AG04449 (cell line): ENCODE measurements around the gene MOGAT1.

Source experiments
- CTCF ChIA-PET: fragments of 350-600 bp; formaldehyde crosslinking; extraction: SDS; loops from one replicate; lab custom pipeline; 2021; ENCODE audit warnings: antibody characterized with exemption; lab: Yijun Ruan, JAX
- POLR2A ChIA-PET: fragments of 400-600, 350-600 bp; formaldehyde crosslinking; extraction: SDS; loops from one replicate; lab custom pipeline; 2020; ENCODE audit warnings: antibody characterized with exemption, inconsistent platforms; lab: Yijun Ruan, JAX
- DNase-seq: peaks from one replicate; pipeline ENCODE4 v3.0.0-alpha.2; 2010; ENCODE audit warnings: low read depth, low spot score
- H3K4me3 ChIP-seq: 2 replicates; pipeline ENCODE4 v1.5.1; 2011; ENCODE audit warnings: low read depth, mild to moderate bottlenecking, control low read depth, low read length
- TF ChIP-seq, protein P1 (sequence below): IDR thresholded peaks from one replicate; pipeline ENCODE4 v1.5.1; 2011; ENCODE audit warnings: mild to moderate bottlenecking, moderate library complexity, low read length, control low read depth, inconsistent platforms; ENCODE audit not compliant: insufficient read depth; ENCODE audit errors: missing control alignments

Gene MOGAT1, protein sequence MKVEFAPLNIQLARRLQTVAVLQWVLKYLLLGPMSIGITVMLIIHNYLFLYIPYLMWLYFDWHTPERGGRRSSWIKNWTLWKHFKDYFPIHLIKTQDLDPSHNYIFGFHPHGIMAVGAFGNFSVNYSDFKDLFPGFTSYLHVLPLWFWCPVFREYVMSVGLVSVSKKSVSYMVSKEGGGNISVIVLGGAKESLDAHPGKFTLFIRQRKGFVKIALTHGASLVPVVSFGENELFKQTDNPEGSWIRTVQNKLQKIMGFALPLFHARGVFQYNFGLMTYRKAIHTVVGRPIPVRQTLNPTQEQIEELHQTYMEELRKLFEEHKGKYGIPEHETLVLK

DNA sequence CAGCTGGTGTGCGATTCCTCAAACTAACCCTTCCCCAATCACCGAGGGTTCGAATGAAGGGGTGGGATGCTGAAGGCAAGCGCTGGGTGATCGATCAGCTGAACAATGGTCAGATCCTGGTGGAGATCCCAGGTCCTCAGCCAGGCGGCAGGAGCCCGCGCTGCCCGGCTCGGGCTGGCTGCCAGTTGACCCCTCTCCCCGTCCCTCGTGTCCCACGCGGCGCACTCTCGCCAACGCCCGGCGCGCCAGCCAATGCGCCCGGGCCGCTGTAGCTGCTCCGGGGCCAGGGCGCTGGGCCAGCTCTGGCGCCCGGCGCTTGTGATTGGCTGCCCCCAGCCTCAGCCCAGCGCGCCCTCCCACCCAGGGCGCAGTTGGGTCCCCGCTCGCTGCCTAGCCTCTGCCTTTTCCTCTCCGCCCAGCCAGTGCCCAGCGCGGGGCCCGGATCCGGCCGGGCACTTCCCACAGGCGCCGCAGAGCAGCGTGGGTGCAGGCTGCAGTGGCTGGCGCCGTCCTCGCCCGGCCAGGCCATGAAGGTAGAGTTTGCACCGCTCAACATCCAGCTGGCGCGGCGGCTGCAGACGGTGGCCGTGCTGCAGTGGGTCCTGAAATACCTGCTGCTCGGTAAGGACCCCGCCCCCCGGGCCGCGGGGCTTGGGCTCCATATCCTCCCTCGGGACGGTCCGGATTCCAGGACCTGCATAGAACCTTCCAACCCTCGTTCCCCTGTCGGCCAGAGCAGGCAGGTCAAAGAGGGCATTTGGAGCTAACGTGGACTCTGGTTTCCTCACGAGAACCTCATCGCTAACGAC lies at the start of gene MOGAT1:
MOGAT1 (plus strand) TSS at position 400 of the 809 bp plus-strand sequence; CDS start at position 528, 128 bp downstream.
- H3K4me3 ChIP-seq = peak within 1 kb of the TSS; percentile 48
- DNase-seq = no peak
- ChIA-PET CTCF (interaction anchor here (0.5 to 2.5 kb wide), 6 partner anchors 13 to 288 kb away, joined by 3 to 14 read pairs (median 4); no protein-coding TSS in a partner anchor), POLR2A (no interaction called here)
- TF ChIP-seq, protein P1, sequence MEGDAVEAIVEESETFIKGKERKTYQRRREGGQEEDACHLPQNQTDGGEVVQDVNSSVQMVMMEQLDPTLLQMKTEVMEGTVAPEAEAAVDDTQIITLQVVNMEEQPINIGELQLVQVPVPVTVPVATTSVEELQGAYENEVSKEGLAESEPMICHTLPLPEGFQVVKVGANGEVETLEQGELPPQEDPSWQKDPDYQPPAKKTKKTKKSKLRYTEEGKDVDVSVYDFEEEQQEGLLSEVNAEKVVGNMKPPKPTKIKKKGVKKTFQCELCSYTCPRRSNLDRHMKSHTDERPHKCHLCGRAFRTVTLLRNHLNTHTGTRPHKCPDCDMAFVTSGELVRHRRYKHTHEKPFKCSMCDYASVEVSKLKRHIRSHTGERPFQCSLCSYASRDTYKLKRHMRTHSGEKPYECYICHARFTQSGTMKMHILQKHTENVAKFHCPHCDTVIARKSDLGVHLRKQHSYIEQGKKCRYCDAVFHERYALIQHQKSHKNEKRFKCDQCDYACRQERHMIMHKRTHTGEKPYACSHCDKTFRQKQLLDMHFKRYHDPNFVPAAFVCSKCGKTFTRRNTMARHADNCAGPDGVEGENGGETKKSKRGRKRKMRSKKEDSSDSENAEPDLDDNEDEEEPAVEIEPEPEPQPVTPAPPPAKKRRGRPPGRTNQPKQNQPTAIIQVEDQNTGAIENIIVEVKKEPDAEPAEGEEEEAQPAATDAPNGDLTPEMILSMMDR = no peak

DNA sequence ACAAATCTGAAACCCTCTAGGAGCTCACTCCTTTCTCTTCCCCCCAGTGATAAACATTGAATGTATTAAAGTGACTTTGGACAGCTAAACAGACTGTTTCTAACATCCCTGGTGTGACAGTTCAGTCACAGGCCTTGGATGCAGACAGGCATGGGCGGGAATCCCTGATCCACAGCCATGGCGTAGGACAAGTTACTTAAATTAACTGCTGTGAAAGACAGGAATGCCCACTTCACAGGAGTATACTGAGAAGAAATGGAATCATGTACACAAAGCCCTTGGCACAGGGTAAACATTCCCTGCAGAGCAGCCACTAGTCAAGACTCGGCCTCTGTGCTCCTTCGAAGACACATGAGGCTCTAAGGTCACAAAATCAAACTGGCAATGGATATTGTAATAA lies 49.6 kb upstream of the MOGAT1 start:
- CTCF ChIA-PET = no interaction called here
- no peak for DNase-seq

DNA sequence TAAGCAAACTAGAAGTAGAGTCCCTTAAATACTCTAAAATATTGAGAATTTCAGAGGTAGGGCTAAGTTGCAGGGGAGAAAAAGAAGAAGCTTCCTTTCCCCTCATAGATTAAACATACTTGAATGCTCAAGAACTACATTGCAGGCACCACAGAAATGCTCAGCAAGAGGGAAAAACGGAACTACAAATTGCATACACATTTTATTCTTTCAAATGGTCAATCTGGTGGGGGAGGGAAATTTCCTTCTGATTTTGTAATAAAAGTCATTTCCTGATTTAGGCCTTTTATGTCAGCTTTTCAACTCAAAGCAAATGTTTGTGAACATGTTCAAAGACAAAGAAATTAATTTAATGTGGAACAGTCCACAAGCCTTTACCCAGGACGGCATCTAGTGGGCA lies 48.5 kb upstream of the MOGAT1 start:
- DNase-seq = no peak
- POLR2A ChIA-PET = no interaction called here
- TF ChIP-seq, protein P1 = no peak
- H3K4me3 ChIP-seq = no peak overlapping the region
- CTCF ChIA-PET = interaction anchor here (1.1 to 2.8 kb wide), 3 partner anchors 9 to 68 kb away, joined by 3 to 9 read pairs (median 3); no protein-coding TSS in a partner anchor

More for the DNA sequence above, 49.6 kb upstream of the MOGAT1 start:
- TF ChIP-seq, protein P1 = no peak
- no peak overlapping the region for H3K4me3 ChIP-seq
- POLR2A ChIA-PET = no interaction called here

DNA sequence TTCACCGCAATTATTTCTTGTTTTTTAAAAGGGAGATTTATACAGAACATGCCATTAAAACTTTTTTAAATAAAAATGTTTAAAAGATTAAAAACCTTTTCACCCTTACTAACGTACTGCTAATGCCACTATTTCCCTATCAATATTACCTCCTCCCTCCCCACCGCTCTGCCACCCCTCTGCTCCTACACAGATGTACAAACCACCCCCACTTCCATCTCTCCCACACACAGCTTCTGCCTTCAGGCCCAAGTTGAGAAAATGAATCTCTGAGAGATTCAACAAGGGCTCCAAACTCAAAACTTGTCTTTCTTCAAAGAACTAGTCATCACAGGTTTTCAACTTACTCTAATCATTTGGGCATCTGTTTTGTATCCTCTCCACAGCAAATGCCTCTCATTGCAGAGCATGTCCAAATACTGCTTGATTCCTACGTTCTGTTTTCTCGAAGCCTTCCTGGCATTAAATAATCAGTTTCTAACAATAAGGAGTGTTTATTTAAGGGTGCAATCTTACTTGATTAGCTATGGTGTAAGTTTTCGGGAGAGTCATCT lies 47.6 kb upstream of the MOGAT1 start:
- no peak overlapping the region for H3K4me3 ChIP-seq
- TF ChIP-seq, protein P1 = no peak
- POLR2A ChIA-PET = no interaction called here
- CTCF ChIA-PET = interaction anchor here (1.1 to 2.8 kb wide), 4 partner anchors 9 to 565 kb away, joined by 3 to 9 read pairs (median 3); no protein-coding TSS in a partner anchor
- no peak for DNase-seq

DNA sequence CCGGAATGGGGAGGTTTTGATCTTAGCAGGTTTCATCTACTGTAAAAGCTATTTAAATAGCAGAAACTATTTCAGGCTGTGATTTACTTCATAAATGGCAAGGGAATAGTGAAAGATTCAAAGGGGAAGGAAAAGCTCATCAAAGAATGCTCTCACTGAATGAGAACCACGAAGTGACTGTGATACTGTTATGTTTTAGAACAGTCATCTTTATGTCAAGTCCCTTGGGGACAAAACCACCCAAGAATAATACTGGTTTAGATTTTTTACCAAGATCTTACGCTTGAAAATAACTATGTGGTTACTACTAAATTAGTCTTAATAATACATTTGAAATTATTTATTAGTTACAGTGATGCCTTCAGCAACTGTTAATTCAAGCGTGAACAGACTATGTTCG lies 43.7 kb upstream of the MOGAT1 start:
- TF ChIP-seq, protein P1 = no peak
- CTCF ChIA-PET = interaction anchor here (1.3 kb wide), 1 partner anchor 54 kb away, joined by 3 read pairs; no protein-coding TSS in a partner anchor

More for the DNA sequence above, 43.7 kb upstream of the MOGAT1 start:
- DNase-seq = no peak
- POLR2A ChIA-PET = no interaction called here
- no peak overlapping the region for H3K4me3 ChIP-seq
